Progenitor cell of endocrine pancreas (in vitro differentiated cells): ENCODE results near the gene PADI4. TPM values are rescaled to one million over a fixed set of nuclear protein-coding genes. Genes with fewer than 3 reads are reported as not detected.

Experiments used
- DNase-seq: peaks from one replicate; pipeline ENCODE4 v3.0.0; 2021; ENCODE audit warnings: low spot score; ENCODE audit not compliant: unreplicated experiment
- H3K27ac Mint-ChIP-seq: 2 replicates; pipeline ENCODE4 v1.8.0; 2021; ENCODE audit warnings: mild to moderate bottlenecking, moderate library complexity, mixed read lengths
- H3K27me3 Mint-ChIP-seq: 2 replicates; pipeline ENCODE4 v1.8.0; 2021; ENCODE audit warnings: mixed read lengths
- H3K36me3 Mint-ChIP-seq: 2 replicates; pipeline ENCODE4 v1.8.0; 2022; ENCODE audit warnings: mixed read lengths; ENCODE audit not compliant: insufficient read depth
- H3K4me1 Mint-ChIP-seq: 2 replicates; pipeline ENCODE4 v1.8.0; 2021; ENCODE audit warnings: low read depth, mixed read lengths
- H3K4me3 Mint-ChIP-seq: 2 replicates; pipeline ENCODE4 v1.8.0; 2021; ENCODE audit warnings: low read depth, mild to moderate bottlenecking, moderate library complexity, mixed read lengths
- H3K9me3 Mint-ChIP-seq: 2 replicates; pipeline ENCODE4 v1.8.0; 2021; ENCODE audit warnings: low read depth, mixed read lengths
- CTCF ChIP-seq: fragments of 200-600 bp; sonication (generic); IDR thresholded peaks from one replicate; pipeline ENCODE4 v1.5.0; 2021; ENCODE audit warnings: antibody characterized with exemption, mild to moderate bottlenecking; ENCODE audit not compliant: unreplicated experiment
- total RNA-seq: library from RNA; stranded (reverse); gene quantifications from 2 replicates; pipeline ENCODE4 v1.2.1, GENCODE V29; 2021

PADI4 gene
- total RNA-seq, 1 donor from 2014 or later, result not detected

GRCh38 chr1:17393230-17393629 lies 85.2 kb downstream of the PADI4 start:
- H3K27ac Mint-ChIP-seq, result no peak overlapping the region
- H3K9me3 Mint-ChIP-seq, result no peaks in the 10 kb centered on the region
- H3K27me3 Mint-ChIP-seq, result peaks cover 12% of the 10 kb centered on the region
- no peak for TF ChIP-seq CTCF
- no peak for DNase-seq
- H3K4me1 Mint-ChIP-seq, result no peaks in the 10 kb centered on the region
- no peaks in the 10 kb centered on the region for H3K36me3 Mint-ChIP-seq
- no peak overlapping the region for H3K4me3 Mint-ChIP-seq

GRCh38 chr1:17397910-17398695 lies 90.1 kb downstream of the PADI4 start:
- H3K4me1 Mint-ChIP-seq, result no peaks in the 10 kb centered on the region
- no peaks in the 10 kb centered on the region for H3K9me3 Mint-ChIP-seq
- no peak for DNase-seq
- no peak overlapping the region for H3K4me3 Mint-ChIP-seq
- no peaks in the 10 kb centered on the region for H3K36me3 Mint-ChIP-seq
- no peak for TF ChIP-seq CTCF
- H3K27ac Mint-ChIP-seq, result no peak overlapping the region
- H3K27me3 Mint-ChIP-seq, result peaks cover 6% of the 10 kb centered on the region

GRCh38 chr1:17400725-17401341 lies 92.8 kb downstream of the PADI4 start:
- Mint-ChIP-seq H3K4me1 (no peaks in the 10 kb centered on the region), H3K36me3 (no peaks in the 10 kb centered on the region), H3K27ac (no peak overlapping the region), H3K27me3 (peaks cover 2% of the 10 kb centered on the region), H3K9me3 (no peaks in the 10 kb centered on the region), H3K4me3 (no peak overlapping the region)
- no peak for DNase-seq
- TF ChIP-seq CTCF, result peak; percentile 18

- no peak for DNase-seq
- Mint-ChIP-seq H3K9me3 (no peaks in the 10 kb centered on the region), H3K4me1 (no peaks in the 10 kb centered on the region), H3K27ac (no peak overlapping the region), H3K27me3 (no peaks in the 10 kb centered on the region), H3K36me3 (no peaks in the 10 kb centered on the region), H3K4me3 (no peak overlapping the region)
- no peak for TF ChIP-seq CTCF
Observed at GRCh38 chr1:17401841-17402240, 93.8 kb downstream of the PADI4 start.

GRCh38 chr1:17403081-17403480 lies 95.1 kb downstream of the PADI4 start:
- H3K27me3 Mint-ChIP-seq, result no peaks in the 10 kb centered on the region
- no peaks in the 10 kb centered on the region for H3K9me3 Mint-ChIP-seq
- no peak for DNase-seq
- no peak overlapping the region for H3K27ac Mint-ChIP-seq
- no peak overlapping the region for H3K4me3 Mint-ChIP-seq
- H3K4me1 Mint-ChIP-seq, result no peaks in the 10 kb centered on the region
- peaks cover 3% of the 10 kb centered on the region for H3K36me3 Mint-ChIP-seq
- TF ChIP-seq CTCF, result no peak
